HG03060 (cell line): ENCODE measurements around the gene SPOCK1.

Experiments
- ATAC-seq: cut with Tn5 transposase; IDR thresholded peaks from one replicate; pipeline ENCODE4 v1.9.1; 2021; ENCODE audit warnings: low read depth, moderate number of reproducible peaks; ENCODE audit not compliant: unreplicated experiment

Gene SPOCK1

GRCh38 chr5:137136991-137137632, 362.0 kb downstream of the SPOCK1 start:
- ATAC-seq: no peak

DNA sequence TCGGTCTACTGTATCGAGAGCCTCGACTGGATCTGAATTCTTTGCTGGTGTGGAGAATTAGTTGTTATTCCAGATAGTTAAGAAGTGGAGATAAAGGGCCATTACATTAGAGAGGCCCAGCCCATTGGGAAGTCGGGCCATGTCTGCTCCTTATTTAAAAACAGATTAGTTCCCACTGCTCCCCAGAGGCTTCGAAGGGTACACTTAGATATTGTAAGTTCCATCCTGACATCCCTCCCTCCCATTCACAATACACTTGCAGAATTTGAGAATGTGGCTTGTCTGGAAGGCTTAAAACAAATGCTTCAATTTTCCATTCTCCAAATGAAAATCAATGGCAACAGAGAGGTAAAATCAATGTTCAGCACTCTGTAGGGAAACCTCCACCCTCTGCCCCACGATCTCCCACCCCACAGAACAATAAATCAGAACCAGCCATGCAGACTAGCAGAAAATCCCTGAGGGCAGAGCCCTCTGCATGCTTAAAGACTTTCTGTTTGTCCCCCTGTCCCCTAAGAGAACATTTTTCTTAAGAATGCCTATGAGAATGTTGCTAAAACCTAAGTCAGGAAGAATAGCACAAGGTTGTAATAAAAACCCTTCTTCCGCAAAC, 364.1 kb downstream of the SPOCK1 start:
- ATAC-seq: no peak

- ATAC-seq: no peak
Measured at GRCh38 chr5:137129886-137130680, 369.0 kb downstream of the SPOCK1 start.

DNA sequence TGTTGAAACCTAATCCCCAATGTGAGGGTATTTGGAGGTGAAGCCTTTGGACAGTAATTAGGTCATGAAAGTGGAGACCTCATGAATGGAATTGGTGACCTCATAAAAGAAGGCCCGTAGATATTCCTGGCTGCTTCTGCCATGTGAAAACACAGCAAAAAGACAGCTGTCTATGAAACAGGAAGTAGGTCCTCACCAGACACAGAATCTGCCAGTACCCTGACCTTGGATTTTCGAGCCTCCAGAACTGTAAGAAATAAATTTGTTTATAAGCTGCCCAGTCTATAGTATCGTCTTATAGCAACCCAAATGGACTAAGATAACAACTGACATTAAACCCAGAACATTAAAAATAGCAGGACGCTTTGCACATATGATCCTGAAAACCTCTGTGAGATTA, 371.1 kb downstream of the SPOCK1 start:
- no peak for ATAC-seq

DNA sequence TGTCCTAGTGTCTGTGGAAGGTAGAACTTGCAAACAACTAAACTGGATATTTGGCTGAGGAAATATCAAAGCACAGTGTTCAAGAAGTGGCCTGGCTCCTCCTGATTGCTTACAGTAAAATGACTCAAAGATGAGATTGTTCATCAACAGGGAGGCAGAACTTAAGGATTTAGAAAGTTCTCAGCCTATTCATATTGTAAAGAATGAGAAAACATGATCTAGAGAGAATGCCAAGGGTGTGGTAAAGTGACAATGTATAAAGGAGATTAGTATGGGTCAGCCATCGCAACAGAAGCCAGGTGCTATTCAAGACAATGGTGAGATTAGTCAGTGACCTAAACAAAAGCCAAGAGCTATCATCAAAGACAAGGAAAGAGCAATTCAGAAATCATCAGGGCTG, 372.3 kb downstream of the SPOCK1 start:
- ATAC-seq: no peak

GRCh38 chr5:137122558-137122957, 376.6 kb downstream of the SPOCK1 start:
- ATAC-seq: no peak

DNA sequence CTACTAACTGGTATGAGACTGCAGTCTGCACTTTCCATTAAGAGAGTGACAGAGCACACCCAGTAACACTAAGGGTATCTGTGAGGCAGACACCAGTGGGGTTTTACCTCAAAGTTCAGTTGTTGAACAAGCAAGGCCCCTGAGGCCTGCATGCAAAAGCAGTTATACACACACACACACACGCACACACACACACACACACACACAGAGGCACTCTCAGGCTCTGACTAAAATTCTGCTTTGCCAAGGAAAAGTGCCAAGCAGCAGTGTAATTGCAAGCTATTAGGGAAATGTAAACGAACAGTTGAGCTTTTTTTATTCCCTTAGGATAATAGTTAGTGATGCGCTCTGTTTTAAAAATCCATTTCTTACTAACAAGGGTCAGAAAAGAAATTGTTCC, 377.1 kb downstream of the SPOCK1 start:
- ATAC-seq: no peak

- ATAC-seq: no peak
Measured at GRCh38 chr5:137119321-137119720, 379.8 kb downstream of the SPOCK1 start.

DNA sequence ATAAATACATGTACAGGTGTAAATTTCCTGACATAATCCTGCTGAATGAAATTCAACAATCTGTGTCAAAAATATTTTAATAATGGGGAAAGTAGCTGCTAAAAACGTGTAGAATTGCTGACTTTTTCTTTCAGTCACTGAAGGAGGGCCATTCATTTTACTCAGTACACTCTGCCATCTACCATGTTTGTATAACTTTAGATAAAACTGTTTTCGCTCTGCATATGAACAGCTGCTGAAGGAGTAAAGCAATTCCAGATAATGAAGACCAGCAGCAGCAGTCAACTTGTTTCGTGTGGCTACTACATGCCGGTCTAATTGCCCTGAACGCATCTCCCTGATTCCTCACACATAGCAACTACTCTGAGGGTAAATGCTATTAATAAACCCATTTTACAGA, 380.5 kb downstream of the SPOCK1 start:
- no peak for ATAC-seq

GRCh38 chr5:137115152-137115551, 384.0 kb downstream of the SPOCK1 start:
- no peak for ATAC-seq

DNA sequence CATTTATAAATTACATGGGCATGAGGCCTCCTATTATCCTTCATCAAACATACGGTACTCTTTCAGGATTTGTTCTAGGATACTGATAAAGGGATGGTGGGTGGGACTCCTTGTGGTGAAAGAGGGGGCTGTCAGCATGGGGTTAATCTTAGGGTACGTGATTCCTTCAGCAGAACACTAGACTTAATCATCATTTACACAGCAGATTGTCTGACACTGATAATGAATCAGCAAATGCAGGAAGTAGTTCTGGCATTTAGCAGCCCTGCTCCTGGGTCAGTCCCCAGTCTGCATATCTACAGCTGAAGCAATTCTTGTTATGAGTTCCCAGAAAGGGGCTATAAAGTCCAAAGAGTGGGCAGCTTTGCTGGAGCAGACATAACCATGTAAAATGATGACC, 384.6 kb downstream of the SPOCK1 start:
- no peak for ATAC-seq

GRCh38 chr5:137113939-137114338, 385.2 kb downstream of the SPOCK1 start:
- ATAC-seq: no peak

DNA sequence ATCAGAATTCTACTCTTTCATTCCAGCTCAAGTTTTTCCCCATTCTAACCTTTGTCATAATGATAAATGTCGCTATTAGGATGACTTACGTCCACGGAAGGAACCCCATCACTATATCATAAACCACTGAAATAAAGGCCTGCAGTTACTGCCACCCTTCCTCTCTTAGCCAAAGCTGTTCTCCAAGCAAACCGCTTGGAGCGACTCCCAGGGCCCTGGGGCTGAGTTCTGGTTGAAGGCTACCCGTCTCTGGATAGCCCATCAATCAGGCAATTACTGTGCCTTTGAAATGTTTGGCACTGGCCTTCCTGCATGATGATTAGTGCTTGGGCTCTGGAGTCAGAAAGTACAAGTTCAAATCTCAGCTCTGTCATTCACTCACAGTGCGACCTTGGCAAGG, 386.0 kb downstream of the SPOCK1 start:
- ATAC-seq: no peak

DNA sequence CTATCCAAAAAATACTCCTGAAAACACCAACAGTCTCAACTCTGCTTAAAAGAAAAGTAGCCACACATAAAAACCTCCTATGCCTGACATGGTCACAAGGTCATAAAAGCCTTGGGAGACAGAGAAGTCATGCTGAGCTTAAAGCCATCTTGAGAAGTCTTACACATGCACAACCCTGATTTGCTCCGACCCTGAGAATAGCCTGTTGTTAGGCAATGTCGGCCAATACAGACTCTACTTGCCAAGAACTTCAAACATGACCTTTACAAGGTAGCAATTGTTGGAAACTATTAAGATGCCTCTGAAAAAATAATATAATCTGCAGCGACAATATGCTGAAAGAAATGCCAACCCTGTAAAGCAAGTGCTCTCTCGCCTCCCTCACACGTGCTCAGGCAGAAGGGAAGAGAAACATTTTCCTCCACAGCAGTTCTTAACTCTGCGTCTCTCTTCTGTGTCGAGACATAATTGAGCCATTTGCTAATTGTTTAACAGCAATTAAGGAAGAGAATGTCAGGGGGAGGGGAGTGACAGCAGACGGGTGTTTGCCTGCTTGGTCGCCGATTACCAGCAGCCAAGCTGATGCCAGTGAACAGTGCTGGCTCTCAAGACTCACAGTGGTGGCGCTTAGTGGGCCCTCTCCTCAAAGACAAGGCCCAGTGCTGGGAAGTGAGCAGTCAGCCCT, 393.6 kb downstream of the SPOCK1 start:
- ATAC-seq: no peak

DNA sequence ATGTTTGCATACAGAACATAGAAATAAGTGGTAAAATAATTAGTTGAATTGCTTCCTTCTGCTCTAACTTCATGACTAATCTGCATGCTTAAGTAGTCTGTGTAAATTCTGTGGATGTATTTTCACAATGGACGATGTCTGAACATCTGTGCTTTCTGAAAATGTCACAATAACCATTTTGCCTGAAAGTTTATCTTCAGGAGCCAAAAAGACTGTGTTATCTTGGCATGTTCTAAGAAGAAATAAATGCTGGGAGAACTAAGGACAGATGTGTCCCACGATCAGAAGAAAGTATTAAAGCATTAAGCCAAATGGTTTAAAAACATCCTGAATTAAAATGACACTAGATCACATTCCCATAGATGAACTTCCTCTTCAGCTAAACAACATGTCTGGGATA, 397.6 kb downstream of the SPOCK1 start:
- ATAC-seq: no peak

GRCh38 chr5:137099651-137100050, 399.5 kb downstream of the SPOCK1 start:
- no peak for ATAC-seq

- no peak for ATAC-seq
Measured at GRCh38 chr5:137098663-137099062, 400.5 kb downstream of the SPOCK1 start.

GRCh38 chr5:137098238-137098637, 400.9 kb downstream of the SPOCK1 start:
- no peak for ATAC-seq

DNA sequence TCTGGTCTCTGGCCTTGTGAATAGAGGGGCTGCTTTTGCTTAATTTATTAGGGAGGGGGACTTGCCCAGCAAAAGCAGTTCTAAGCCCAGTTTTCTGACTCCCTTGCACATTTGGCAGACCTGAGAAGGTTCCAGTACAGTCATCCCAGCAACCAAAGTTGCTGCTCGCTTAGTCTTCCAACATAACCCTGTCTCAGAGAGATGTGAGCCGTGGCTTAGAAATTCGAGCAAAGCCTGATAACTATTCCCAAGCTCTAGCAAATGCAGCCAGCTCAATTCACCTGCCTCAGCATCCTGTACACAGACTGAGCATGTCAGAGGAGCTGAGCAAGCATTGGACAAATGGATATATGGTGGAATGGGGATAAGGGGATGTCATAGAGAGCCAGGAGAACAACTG, 401.9 kb downstream of the SPOCK1 start:
- no peak for ATAC-seq

GRCh38 chr5:137096149-137097103, 402.7 kb downstream of the SPOCK1 start:
- no peak for ATAC-seq
